ENCODE data around the gene KRTAP9-6. TPM values are rescaled to one million over a fixed set of nuclear protein-coding genes. Genes with fewer than 3 reads are reported as not detected.
"Not testable (repeated sequence)": the region's sequence is repeated elsewhere in the genome, so short reads cannot be mapped to it uniquely, and the experiment has no call there.

Gene KRTAP9-6
- total RNA-seq, 1 experiment from 2014 or later: not detected

- H4K20me1 ChIP-seq (ENCODE audit: insufficient read depth); H3K4me3 ChIP-seq (replicated peaks in 1 of 2; ENCODE audit: low read depth in 1 of 2, low read length in 2 of 2); H3K79me2 ChIP-seq (ENCODE audit: insufficient read depth, low read length); POLR2A ChIA-PET; H3K4me2 ChIP-seq (ENCODE audit: low read length); H3K9ac ChIP-seq (ENCODE audit: low read length); H3K9me3 ChIP-seq (ENCODE audit: control insufficient read depth in 1 of 2, insufficient read depth in 1 of 2, low read depth in 1 of 2, low read length in 2 of 2); H3K27ac ChIP-seq (ENCODE audit: low read depth, low read length); H3K36me3 ChIP-seq (ENCODE audit: control insufficient read depth in 1 of 2, insufficient read depth in 2 of 2, low read length in 2 of 2); H3K4me1 ChIP-seq (ENCODE audit: control insufficient read depth in 1 of 2, insufficient read depth in 2 of 2, low read length in 2 of 2); DNase-seq (ENCODE audit: low read depth, low spot score); intact Hi-C loops (cut with micrococcal nuclease); BruUV-seq (replicated peaks); H2AFZ ChIP-seq (ENCODE audit: low read depth, low read length, poor library complexity, severe bottlenecking); RAD21 ChIA-PET (ENCODE audit: low non-redundant PET in 1 of 2, low total read pairs in 2 of 2, uncharacterized antibody in 2 of 2, unreplicated experiment in 2 of 2); H3K27me3 ChIP-seq (ENCODE audit: insufficient read depth, low read length); CTCF ChIA-PET; H3K9me2 ChIP-seq (ENCODE audit: insufficient read depth); ATAC-seq: not testable (repeated sequence)
These were observed 32.6 kb upstream of the KRTAP9-6 start, which contains the start of gene KRTAP9-3 for GRCh38 chr17:41232399-41233105. Gene KRTAP9-3, plus strand, starts transcription at chr17:41232449. Its CDS starts 53 bp downstream, at chr17:41232502.

GRCh38 chr17:41237116-41237515 is 28.1 kb upstream of the KRTAP9-6 start:
- intact Hi-C loops (cut with micrococcal nuclease); H3K9me3 ChIP-seq (ENCODE audit: control insufficient read depth in 1 of 2, insufficient read depth in 1 of 2, low read depth in 1 of 2, low read length in 2 of 2); POLR2A ChIA-PET; H3K79me2 ChIP-seq (ENCODE audit: insufficient read depth, low read length); BruUV-seq (replicated peaks); H3K27me3 ChIP-seq (ENCODE audit: insufficient read depth, low read length); H3K9me2 ChIP-seq (ENCODE audit: insufficient read depth); DNase-seq (ENCODE audit: low read depth, low spot score); H3K36me3 ChIP-seq (ENCODE audit: control insufficient read depth in 1 of 2, insufficient read depth in 2 of 2, low read length in 2 of 2); H2AFZ ChIP-seq (ENCODE audit: low read depth, low read length, poor library complexity, severe bottlenecking); ATAC-seq; H3K4me2 ChIP-seq (ENCODE audit: low read length); H3K4me3 ChIP-seq (replicated peaks in 1 of 2; ENCODE audit: low read depth in 1 of 2, low read length in 2 of 2); H4K20me1 ChIP-seq (ENCODE audit: insufficient read depth); RAD21 ChIA-PET (ENCODE audit: low non-redundant PET in 1 of 2, low total read pairs in 2 of 2, uncharacterized antibody in 2 of 2, unreplicated experiment in 2 of 2); H3K4me1 ChIP-seq (ENCODE audit: control insufficient read depth in 1 of 2, insufficient read depth in 2 of 2, low read length in 2 of 2); H3K27ac ChIP-seq (ENCODE audit: low read depth, low read length); H3K9ac ChIP-seq (ENCODE audit: low read length); CTCF ChIA-PET: not testable (repeated sequence)

- H2AFZ ChIP-seq (ENCODE audit: low read depth, low read length, poor library complexity, severe bottlenecking); H3K9me2 ChIP-seq (ENCODE audit: insufficient read depth); H3K9ac ChIP-seq (ENCODE audit: low read length); H3K27ac ChIP-seq (ENCODE audit: low read depth, low read length); POLR2A ChIA-PET; DNase-seq (ENCODE audit: low read depth, low spot score); H3K79me2 ChIP-seq (ENCODE audit: insufficient read depth, low read length); H3K36me3 ChIP-seq (ENCODE audit: control insufficient read depth in 1 of 2, insufficient read depth in 2 of 2, low read length in 2 of 2); H3K4me2 ChIP-seq (ENCODE audit: low read length); ATAC-seq; H3K4me3 ChIP-seq (replicated peaks in 1 of 2; ENCODE audit: low read depth in 1 of 2, low read length in 2 of 2); CTCF ChIA-PET; H4K20me1 ChIP-seq (ENCODE audit: insufficient read depth); BruUV-seq (replicated peaks); H3K4me1 ChIP-seq (ENCODE audit: control insufficient read depth in 1 of 2, insufficient read depth in 2 of 2, low read length in 2 of 2); RAD21 ChIA-PET (ENCODE audit: low non-redundant PET in 1 of 2, low total read pairs in 2 of 2, uncharacterized antibody in 2 of 2, unreplicated experiment in 2 of 2); H3K9me3 ChIP-seq (ENCODE audit: control insufficient read depth in 1 of 2, insufficient read depth in 1 of 2, low read depth in 1 of 2, low read length in 2 of 2); intact Hi-C loops (cut with micrococcal nuclease); H3K27me3 ChIP-seq (ENCODE audit: insufficient read depth, low read length): not testable (repeated sequence)
These were observed 27.2 kb upstream of the KRTAP9-6 start, which contains the start of gene KRTAP9-8 for GRCh38 chr17:41237949-41238437. Gene KRTAP9-8, plus strand, starts transcription at chr17:41237999. Its CDS starts 53 bp downstream, at chr17:41238052.

GRCh38 chr17:41246995-41247787 is 18.0 kb upstream of the KRTAP9-6 start:
- H3K79me2 ChIP-seq (ENCODE audit: insufficient read depth, low read length); H3K4me1 ChIP-seq (ENCODE audit: control insufficient read depth in 1 of 2, insufficient read depth in 2 of 2, low read length in 2 of 2); H3K27me3 ChIP-seq (ENCODE audit: insufficient read depth, low read length); H4K20me1 ChIP-seq (ENCODE audit: insufficient read depth); H2AFZ ChIP-seq (ENCODE audit: low read depth, low read length, poor library complexity, severe bottlenecking); RAD21 ChIA-PET (ENCODE audit: low non-redundant PET in 1 of 2, low total read pairs in 2 of 2, uncharacterized antibody in 2 of 2, unreplicated experiment in 2 of 2); ATAC-seq; H3K9me2 ChIP-seq (ENCODE audit: insufficient read depth); DNase-seq (ENCODE audit: low read depth, low spot score); H3K4me3 ChIP-seq (replicated peaks in 1 of 2; ENCODE audit: low read depth in 1 of 2, low read length in 2 of 2); intact Hi-C loops (cut with micrococcal nuclease); H3K9me3 ChIP-seq (ENCODE audit: control insufficient read depth in 1 of 2, insufficient read depth in 1 of 2, low read depth in 1 of 2, low read length in 2 of 2); H3K9ac ChIP-seq (ENCODE audit: low read length); POLR2A ChIA-PET; BruUV-seq (replicated peaks); H3K36me3 ChIP-seq (ENCODE audit: control insufficient read depth in 1 of 2, insufficient read depth in 2 of 2, low read length in 2 of 2); H3K27ac ChIP-seq (ENCODE audit: low read depth, low read length); H3K4me2 ChIP-seq (ENCODE audit: low read length); CTCF ChIA-PET: not testable (repeated sequence)
